ENCODE data around the gene C16orf89.
"Not testable (repeated sequence)": the region's sequence is repeated elsewhere in the genome, so short reads cannot be mapped to it uniquely, and the experiment has no call there.

DNA sequence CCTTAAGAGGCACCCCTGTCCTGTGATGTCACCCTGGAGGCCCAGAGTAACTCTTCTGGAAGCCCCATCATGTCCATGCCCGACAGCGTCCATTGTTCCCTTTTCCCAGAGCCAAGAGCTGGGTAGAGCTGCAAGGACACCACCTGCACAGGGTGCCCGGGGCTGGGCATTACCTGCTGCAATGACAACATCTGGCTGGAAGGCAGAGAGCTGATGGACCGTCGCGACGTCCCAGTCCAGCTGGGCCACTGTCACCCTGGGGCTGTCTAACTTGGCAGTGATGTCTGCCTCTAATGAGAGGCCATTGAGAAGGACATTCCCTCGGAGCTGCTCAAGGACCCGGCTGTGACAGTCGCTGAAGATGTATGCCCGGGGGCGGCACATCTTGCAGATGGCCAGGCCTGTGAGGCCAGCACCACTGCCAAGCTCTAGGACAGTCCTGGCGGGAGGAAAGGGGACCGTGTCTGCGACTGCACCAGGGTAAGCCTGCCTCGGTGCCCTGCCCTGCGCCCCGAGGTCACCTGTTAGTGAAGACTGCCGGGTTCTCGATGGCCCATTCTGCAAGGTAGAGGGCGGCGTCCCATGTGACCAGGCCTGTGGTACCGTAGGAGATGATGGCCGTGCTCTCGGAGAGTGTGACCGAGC, 24.3 kb upstream of the C16orf89 start:
- TF ChIP-seq SUZ12 (IDR thresholded peaks at IDR 0.05; ENCODE audit: extremely low read depth, insufficient read depth, insufficient read length); ZNF274 (IDR thresholded peaks at IDR 0.05; ENCODE audit: low read depth, low read length): not testable (repeated sequence)
